Glutamatergic neuron (in vitro differentiated cells): Measurements from ENCODE around the gene KHNYN. TPM values are rescaled to one million over a fixed set of nuclear protein-coding genes. Genes with fewer than 3 reads are reported as not detected.

Source experiments
- DNase-seq: peaks from one replicate; pipeline ENCODE4 v3.0.0; 2022
- H3K27ac Mint-ChIP-seq: one replicate; pipeline ENCODE4 v1.8.0; 2020; ENCODE audit warnings: mild to moderate bottlenecking, mixed read lengths, inconsistent platforms; ENCODE audit not compliant: unreplicated experiment
- H3K27me3 Mint-ChIP-seq: one replicate; pipeline ENCODE4 v1.8.0; 2020; ENCODE audit warnings: mild to moderate bottlenecking, moderate library complexity, mixed read lengths, inconsistent platforms; ENCODE audit not compliant: unreplicated experiment
- H3K36me3 Mint-ChIP-seq: one replicate; pipeline ENCODE4 v1.8.0; 2020; ENCODE audit warnings: mild to moderate bottlenecking, mixed read lengths, inconsistent platforms; ENCODE audit not compliant: unreplicated experiment
- H3K4me1 Mint-ChIP-seq: one replicate; pipeline ENCODE4 v1.8.0; 2020; ENCODE audit warnings: mild to moderate bottlenecking, low read depth, mixed read lengths, inconsistent platforms; ENCODE audit not compliant: unreplicated experiment
- H3K4me3 Mint-ChIP-seq: one replicate; pipeline ENCODE4 v1.8.0; 2020; ENCODE audit warnings: mild to moderate bottlenecking, mixed read lengths, inconsistent platforms; ENCODE audit not compliant: unreplicated experiment
- H3K9me3 Mint-ChIP-seq: one replicate; pipeline ENCODE4 v1.8.0; 2020; ENCODE audit warnings: mild to moderate bottlenecking, moderate library complexity, mixed read lengths, inconsistent platforms; ENCODE audit not compliant: unreplicated experiment
- total RNA-seq: library from RNA; stranded (reverse); fragmentation: NEBNext Ultra II Directional; extraction: Animal tissue kit (Norgen Biotek cat#: 25700); gene quantifications from one replicate; pipeline ENCODE4 v1.2.1, GENCODE V29; 2021; ENCODE audit not compliant: unreplicated experiment
- TF ChIP-seq, protein P1 (sequence below): fragments of 200-600 bp; sonication (generic); IDR thresholded peaks from one replicate; pipeline ENCODE4 v1.5.0; 2021; ENCODE audit not compliant: partially characterized antibody, unreplicated experiment

KHNYN gene
- total RNA-seq, 1 donor from 2014 or later: 28.9 TPM

DNA sequence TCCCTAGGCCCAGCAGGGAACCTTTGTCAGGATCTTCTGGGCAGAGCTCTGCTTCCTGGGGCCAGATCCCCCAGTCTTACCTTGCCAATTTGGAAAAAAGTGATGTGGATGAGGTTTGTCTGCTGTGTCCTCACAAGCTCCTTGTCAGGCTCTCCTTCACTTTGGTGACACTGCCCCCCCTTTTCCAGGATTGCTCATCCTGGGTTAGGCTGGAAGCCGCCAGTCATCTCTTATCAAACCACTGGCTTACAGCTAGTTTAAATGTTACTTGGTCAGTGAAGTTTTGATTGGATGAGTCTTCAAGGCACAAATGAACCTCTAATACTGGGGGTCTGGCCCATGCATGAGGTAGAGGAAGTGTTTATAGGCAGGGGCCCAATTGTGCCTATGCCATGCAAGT is 15.7 kb upstream of the KHNYN start:
- Mint-ChIP-seq H3K9me3 (peaks cover 7% of the 10 kb centered on the region), H3K27me3 (peaks cover 6% of the 10 kb centered on the region), H3K4me3 (no peak overlapping the region), H3K27ac (no peak overlapping the region), H3K36me3 (no peaks in the 10 kb centered on the region), H3K4me1 (no peaks in the 10 kb centered on the region)
- TF ChIP-seq, protein P1, sequence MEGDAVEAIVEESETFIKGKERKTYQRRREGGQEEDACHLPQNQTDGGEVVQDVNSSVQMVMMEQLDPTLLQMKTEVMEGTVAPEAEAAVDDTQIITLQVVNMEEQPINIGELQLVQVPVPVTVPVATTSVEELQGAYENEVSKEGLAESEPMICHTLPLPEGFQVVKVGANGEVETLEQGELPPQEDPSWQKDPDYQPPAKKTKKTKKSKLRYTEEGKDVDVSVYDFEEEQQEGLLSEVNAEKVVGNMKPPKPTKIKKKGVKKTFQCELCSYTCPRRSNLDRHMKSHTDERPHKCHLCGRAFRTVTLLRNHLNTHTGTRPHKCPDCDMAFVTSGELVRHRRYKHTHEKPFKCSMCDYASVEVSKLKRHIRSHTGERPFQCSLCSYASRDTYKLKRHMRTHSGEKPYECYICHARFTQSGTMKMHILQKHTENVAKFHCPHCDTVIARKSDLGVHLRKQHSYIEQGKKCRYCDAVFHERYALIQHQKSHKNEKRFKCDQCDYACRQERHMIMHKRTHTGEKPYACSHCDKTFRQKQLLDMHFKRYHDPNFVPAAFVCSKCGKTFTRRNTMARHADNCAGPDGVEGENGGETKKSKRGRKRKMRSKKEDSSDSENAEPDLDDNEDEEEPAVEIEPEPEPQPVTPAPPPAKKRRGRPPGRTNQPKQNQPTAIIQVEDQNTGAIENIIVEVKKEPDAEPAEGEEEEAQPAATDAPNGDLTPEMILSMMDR: no peak
- no peak for DNase-seq

DNA sequence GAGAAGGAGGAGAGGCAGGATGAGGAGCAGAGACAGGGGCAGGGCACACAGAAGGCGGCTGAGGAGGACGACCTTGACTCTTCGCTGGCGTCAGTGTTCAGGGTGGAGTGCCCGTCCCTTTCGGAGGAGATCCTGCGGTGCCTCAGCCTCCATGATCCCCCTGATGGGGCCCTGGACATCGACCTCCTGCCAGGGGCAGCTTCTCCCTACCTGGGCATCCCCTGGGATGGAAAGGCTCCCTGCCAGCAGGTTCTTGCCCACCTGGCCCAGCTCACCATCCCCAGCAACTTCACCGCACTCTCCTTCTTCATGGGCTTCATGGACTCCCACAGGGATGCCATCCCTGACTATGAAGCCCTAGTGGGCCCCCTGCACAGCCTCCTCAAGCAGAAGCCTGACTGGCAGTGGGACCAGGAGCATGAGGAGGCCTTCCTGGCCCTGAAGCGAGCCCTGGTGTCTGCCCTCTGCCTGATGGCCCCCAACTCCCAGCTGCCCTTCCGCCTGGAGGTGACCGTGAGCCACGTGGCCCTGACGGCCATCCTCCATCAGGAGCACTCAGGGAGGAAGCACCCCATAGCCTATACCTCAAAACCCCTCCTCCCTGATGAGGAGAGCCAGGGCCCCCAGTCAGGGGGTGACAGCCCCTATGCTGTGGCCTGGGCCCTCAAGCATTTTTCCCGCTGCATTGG is 14.9 kb upstream of the KHNYN start:
- peaks cover 7% of the 10 kb centered on the region for H3K9me3 Mint-ChIP-seq
- peaks cover 6% of the 10 kb centered on the region for H3K27me3 Mint-ChIP-seq
- no peak for DNase-seq
- TF ChIP-seq, protein P1: no peak
- no peak overlapping the region for H3K27ac Mint-ChIP-seq
- no peak overlapping the region for H3K4me3 Mint-ChIP-seq
- no peaks in the 10 kb centered on the region for H3K36me3 Mint-ChIP-seq
- no peaks in the 10 kb centered on the region for H3K4me1 Mint-ChIP-seq

DNA sequence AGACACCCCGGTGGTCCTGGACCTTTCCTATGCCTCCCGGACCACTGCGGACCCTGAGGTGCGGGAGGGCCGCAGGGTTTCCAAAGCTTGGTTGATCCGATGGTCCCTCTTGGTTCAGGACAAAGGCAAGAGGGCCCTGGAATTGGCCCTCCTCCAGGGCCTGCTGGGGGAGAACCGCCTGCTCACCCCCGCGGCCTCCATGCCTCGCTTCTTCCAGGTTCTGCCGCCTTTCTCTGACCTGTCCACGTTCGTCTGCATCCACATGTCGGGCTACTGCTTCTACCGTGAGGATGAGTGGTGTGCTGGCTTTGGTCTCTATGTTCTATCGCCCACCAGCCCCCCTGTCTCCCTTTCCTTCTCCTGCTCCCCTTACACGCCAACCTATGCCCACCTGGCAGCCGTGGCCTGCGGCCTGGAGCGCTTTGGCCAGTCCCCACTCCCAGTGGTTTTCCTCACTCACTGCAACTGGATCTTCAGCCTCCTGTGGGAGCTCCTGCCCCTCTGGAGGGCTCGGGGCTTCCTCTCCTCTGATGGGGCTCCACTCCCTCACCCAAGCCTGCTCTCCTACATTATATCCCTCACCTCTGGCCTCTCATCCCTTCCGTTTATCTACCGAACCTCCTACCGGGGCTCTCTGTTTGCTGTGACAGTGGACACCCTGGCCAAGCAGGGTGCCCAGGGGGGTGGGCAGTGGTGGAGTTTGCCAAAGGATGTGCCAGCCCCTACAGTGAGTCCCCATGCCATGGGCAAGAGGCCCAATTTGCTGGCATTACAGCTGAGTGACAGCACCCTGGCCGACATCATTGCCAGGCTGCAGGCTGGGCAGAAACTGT is 14.1 kb upstream of the KHNYN start:
- no peaks in the 10 kb centered on the region for H3K36me3 Mint-ChIP-seq
- DNase-seq: no peak
- H3K4me3 Mint-ChIP-seq: no peak overlapping the region
- peaks cover 7% of the 10 kb centered on the region for H3K9me3 Mint-ChIP-seq
- no peaks in the 10 kb centered on the region for H3K4me1 Mint-ChIP-seq
- H3K27me3 Mint-ChIP-seq: peaks cover 6% of the 10 kb centered on the region
- no peak overlapping the region for H3K27ac Mint-ChIP-seq
- TF ChIP-seq, protein P1: no peak

DNA sequence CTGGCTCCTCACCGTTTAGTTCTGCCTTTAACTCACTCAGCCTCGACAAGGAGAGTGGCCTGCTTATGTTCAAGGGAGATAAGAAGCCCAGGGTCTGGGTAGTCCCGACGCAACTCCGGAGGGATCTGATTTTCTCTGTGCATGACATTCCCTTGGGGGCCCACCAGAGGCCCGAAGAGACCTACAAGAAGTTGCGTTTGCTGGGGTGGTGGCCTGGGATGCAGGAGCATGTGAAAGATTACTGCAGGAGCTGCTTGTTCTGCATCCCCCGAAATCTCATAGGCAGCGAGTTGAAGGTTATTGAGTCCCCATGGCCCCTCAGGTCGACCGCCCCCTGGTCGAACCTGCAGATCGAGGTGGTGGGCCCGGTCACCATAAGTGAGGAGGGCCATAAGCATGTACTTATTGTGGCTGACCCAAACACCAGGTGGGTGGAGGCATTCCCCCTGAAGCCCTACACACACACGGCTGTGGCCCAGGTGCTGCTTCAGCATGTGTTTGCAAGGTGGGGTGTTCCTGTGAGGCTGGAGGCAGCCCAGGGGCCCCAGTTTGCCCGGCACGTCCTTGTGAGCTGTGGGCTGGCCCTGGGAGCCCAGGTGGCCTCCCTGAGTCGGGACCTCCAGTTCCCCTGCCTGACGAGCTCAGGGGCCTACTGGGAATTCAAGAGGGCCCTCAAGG is 13.4 kb upstream of the KHNYN start:
- TF ChIP-seq, protein P1: no peak
- Mint-ChIP-seq H3K27me3 (peaks cover 6% of the 10 kb centered on the region), H3K9me3 (peaks cover 6% of the 10 kb centered on the region), H3K4me3 (no peak overlapping the region), H3K27ac (no peak overlapping the region), H3K36me3 (no peaks in the 10 kb centered on the region), H3K4me1 (no peaks in the 10 kb centered on the region)
- no peak for DNase-seq
